Measurements from ENCODE around the gene GAS7. TPM values are rescaled to one million over a fixed set of nuclear protein-coding genes. Genes with fewer than 3 reads are reported as not detected.

GAS7 gene
- total RNA-seq, 2 experiments from 2014 or later, result 1.6 to 2.1 TPM

DNA sequence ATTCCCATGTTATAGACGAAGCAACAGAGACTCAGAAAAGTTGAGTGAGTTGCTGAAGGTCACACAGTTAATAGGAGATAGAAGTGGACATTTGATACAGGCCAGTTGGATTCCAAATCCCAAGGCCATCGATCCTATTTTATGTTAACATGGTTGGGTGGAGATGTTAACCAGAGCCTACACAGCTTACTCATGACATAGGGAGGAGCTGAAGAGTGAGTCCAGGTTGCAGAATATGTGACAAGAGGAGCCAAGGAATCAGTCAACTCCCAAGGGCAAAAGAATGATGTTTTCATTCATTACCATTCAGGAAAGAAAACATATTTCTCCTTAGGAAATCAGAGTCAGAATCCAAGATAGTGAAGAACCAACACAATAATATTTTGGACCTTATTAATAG lies 40.3 kb upstream of the GAS7 start:
- Mint-ChIP-seq H3K4me3 (no peak overlapping the region), H3K36me3 (ENCODE audit: low read depth) (no peaks in the 10 kb centered on the region), H3K27me3 (peaks cover 3% of the 10 kb centered on the region), H3K27ac (no peak overlapping the region), H3K4me1 (ENCODE audit: low read depth) (no peaks in the 10 kb centered on the region), H3K9me3 (peaks cover 5% of the 10 kb centered on the region)
- CTCF ChIA-PET, result interaction anchor here (0.6 to 3.0 kb wide), 3 partner anchors 12 to 1756 kb away, joined by 3 to 18 read pairs (median 3); no protein-coding TSS in a partner anchor
- POLR2A ChIA-PET, result no interaction called here
- intact Hi-C loops (cut with micrococcal nuclease), result no loop called here
- no peak for ATAC-seq
- TF ChIP-seq, protein P1, sequence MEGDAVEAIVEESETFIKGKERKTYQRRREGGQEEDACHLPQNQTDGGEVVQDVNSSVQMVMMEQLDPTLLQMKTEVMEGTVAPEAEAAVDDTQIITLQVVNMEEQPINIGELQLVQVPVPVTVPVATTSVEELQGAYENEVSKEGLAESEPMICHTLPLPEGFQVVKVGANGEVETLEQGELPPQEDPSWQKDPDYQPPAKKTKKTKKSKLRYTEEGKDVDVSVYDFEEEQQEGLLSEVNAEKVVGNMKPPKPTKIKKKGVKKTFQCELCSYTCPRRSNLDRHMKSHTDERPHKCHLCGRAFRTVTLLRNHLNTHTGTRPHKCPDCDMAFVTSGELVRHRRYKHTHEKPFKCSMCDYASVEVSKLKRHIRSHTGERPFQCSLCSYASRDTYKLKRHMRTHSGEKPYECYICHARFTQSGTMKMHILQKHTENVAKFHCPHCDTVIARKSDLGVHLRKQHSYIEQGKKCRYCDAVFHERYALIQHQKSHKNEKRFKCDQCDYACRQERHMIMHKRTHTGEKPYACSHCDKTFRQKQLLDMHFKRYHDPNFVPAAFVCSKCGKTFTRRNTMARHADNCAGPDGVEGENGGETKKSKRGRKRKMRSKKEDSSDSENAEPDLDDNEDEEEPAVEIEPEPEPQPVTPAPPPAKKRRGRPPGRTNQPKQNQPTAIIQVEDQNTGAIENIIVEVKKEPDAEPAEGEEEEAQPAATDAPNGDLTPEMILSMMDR (IDR thresholded peaks at IDR 0.05), result no peak
- no peak for DNase-seq

DNA sequence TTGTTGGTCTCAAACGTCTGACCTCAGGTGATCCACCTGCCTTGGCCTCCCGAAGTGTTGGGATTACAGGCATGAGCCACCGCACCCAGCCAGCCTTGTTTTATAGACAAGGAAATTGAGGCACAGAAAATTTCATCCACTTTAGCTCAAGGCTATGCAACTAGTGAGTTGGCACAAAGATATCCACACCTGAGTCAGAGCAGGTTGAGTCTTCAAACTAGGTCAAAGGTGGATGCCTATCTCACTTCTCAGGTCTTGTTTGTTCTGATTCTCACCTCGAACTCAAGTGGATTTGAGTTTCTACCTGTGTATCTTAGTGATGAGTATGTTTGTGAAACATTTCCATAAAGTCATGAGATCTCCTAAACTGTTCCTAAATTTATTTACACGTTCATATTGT lies 35.6 kb upstream of the GAS7 start:
- POLR2A ChIA-PET, result no interaction called here

DNA sequence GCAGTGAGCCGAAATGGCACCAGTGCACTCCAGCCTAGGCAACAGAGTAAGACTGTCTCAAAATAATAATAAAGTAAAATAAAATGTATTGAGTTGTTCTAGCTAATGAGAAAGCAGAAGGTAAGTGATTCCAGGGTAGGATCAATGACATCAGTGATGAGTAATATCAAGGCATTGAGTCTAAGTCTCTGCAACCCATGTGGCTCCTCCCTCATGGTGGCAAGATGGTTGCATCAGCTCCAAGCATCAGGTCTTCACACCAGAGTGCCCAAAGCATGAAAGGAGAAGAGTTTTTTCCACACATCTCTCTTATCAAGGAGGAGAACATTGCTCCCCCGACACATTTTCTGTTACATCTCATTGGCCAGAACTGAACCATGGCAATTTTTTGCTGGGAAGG lies 34.8 kb upstream of the GAS7 start:
- H3K36me3 Mint-ChIP-seq (ENCODE audit: low read depth), result no peaks in the 10 kb centered on the region
- H3K4me3 Mint-ChIP-seq, result no peak overlapping the region
- no peak overlapping the region for H3K27ac Mint-ChIP-seq
- TF ChIP-seq, protein P1 (IDR thresholded peaks at IDR 0.05), result no peak
- POLR2A ChIA-PET, result no interaction called here
- DNase-seq (peak; percentile 7), ATAC-seq (peak; percentile 30)
- intact Hi-C loops (cut with micrococcal nuclease), result no loop called here
- H3K4me1 Mint-ChIP-seq (ENCODE audit: low read depth), result no peaks in the 10 kb centered on the region
- H3K27me3 Mint-ChIP-seq, result no peaks in the 10 kb centered on the region
- CTCF ChIA-PET, result interaction anchor here (0.7 to 1.5 kb wide), 2 partner anchors 7 to 46 kb away, joined by 3 to 4 read pairs; no protein-coding TSS in a partner anchor
- no peaks in the 10 kb centered on the region for H3K9me3 Mint-ChIP-seq

More for the DNA sequence above, 35.6 kb upstream of the GAS7 start:
- H3K36me3 Mint-ChIP-seq (ENCODE audit: low read depth), result no peaks in the 10 kb centered on the region
- TF ChIP-seq, protein P1 (IDR thresholded peaks at IDR 0.05), result no peak
- no peaks in the 10 kb centered on the region for H3K4me1 Mint-ChIP-seq (ENCODE audit: low read depth)
- no peaks in the 10 kb centered on the region for H3K9me3 Mint-ChIP-seq
- CTCF ChIA-PET, result interaction anchor here (1.5 kb wide), 1 partner anchor 8 kb away, joined by 4 read pairs; no protein-coding TSS in a partner anchor
- ATAC-seq, result no peak
- H3K27ac Mint-ChIP-seq, result no peak overlapping the region
- intact Hi-C loops (cut with micrococcal nuclease), result no loop called here
- no peak for DNase-seq
- no peak overlapping the region for H3K4me3 Mint-ChIP-seq
- H3K27me3 Mint-ChIP-seq, result no peaks in the 10 kb centered on the region

DNA sequence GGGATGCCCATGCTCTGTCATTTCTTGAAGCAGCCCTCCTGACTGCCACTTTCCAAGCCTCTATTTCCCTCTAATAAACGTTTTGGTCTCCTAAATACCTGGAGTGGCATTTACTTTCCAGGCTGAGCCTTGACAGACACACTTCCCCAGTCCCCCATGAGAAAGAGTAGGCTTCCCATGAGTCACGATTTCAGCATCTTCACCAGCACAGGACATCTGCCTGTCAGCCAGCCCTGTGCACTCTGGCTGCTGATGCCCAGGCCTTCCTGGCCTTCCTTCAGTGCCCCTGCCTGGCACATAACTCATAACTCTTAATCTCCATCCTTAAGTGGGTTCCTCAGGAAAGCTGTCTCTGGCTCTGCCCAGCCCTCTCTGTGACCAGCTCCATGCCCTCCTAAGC lies 30.8 kb upstream of the GAS7 start:
- intact Hi-C loops (cut with micrococcal nuclease), result loop anchor here (10.0 kb wide), 3 partner anchors 154 to 304 kb away; no protein-coding TSS in a partner anchor

More for the DNA sequence above, 30.8 kb upstream of the GAS7 start:
- DNase-seq (no peak), ATAC-seq (no peak)
- no peak overlapping the region for H3K27ac Mint-ChIP-seq
- TF ChIP-seq, protein P1 (IDR thresholded peaks at IDR 0.05), result no peak
- no peak overlapping the region for H3K4me3 Mint-ChIP-seq
- no peaks in the 10 kb centered on the region for H3K4me1 Mint-ChIP-seq (ENCODE audit: low read depth)
- POLR2A ChIA-PET, result interaction anchor here (0.6 to 0.9 kb wide), 2 partner anchors 89 to 175 kb away, joined by 3 read pairs; no protein-coding TSS in a partner anchor
- no peaks in the 10 kb centered on the region for H3K27me3 Mint-ChIP-seq
- no peaks in the 10 kb centered on the region for H3K36me3 Mint-ChIP-seq (ENCODE audit: low read depth)
- H3K9me3 Mint-ChIP-seq, result no peaks in the 10 kb centered on the region
- CTCF ChIA-PET, result interaction anchor here (0.8 to 1.3 kb wide), 3 partner anchors 15 to 240 kb away, joined by 3 to 4 read pairs (median 3); no protein-coding TSS in a partner anchor
